Neural cell (in vitro differentiated cells): ENCODE data around the gene TSPAN31.
A peak's percentile ranks its signal among the peaks of the same experiment; 100 is the strongest.

Experiments
- EP300 ChIP-seq: fragments of 450-650 bp; conservative IDR thresholded peaks from 2 replicates; pipeline ENCODE4 v1.6.1; 2014; ENCODE audit warnings: antibody characterized with exemption, mild to moderate bottlenecking, moderate library complexity; ENCODE audit not compliant: poor library complexity, severe bottlenecking
- EZH2 ChIP-seq: fragments of 200-600, 300-800 bp; shearing (Covaris generic), sonication (generic); IDR thresholded peaks from 2 replicates; pipeline ENCODE4 v1.6.1; 2014; ENCODE audit warnings: antibody characterized with exemption, low read length, borderline replicate concordance, mild to moderate bottlenecking; ENCODE audit not compliant: insufficient read depth, poor library complexity, severe bottlenecking
- MXI1 ChIP-seq: fragments of 450-650 bp; conservative IDR thresholded peaks from 2 replicates; pipeline ENCODE4 v1.6.1; 2014; ENCODE audit warnings: antibody characterized with exemption, mild to moderate bottlenecking; ENCODE audit not compliant: poor library complexity, severe bottlenecking
- POLR2AphosphoS5 ChIP-seq: IDR thresholded peaks from 2 replicates; pipeline ENCODE4 v1.6.1; 2012
- RAD21 ChIP-seq: fragments of 450-650 bp; conservative IDR thresholded peaks from 2 replicates; pipeline ENCODE4 v1.6.1; 2014; ENCODE audit warnings: antibody characterized with exemption, mild to moderate bottlenecking, moderate library complexity
- TAF1 ChIP-seq: IDR thresholded peaks from 2 replicates; pipeline ENCODE4 v1.6.1; 2012; ENCODE audit warnings: low read depth
- TF ChIP-seq, protein P1 (sequence below): fragments of 450-650 bp; IDR thresholded peaks from 2 replicates; pipeline ENCODE4 v1.5.1; 2014; ENCODE audit warnings: antibody characterized with exemption, mild to moderate bottlenecking, moderate library complexity; ENCODE audit not compliant: poor library complexity, severe bottlenecking
- TF ChIP-seq, protein P2 (sequence below): IDR thresholded peaks from 2 replicates; pipeline ENCODE4 v1.6.1; 2012; ENCODE audit warnings: borderline replicate concordance

DNA sequence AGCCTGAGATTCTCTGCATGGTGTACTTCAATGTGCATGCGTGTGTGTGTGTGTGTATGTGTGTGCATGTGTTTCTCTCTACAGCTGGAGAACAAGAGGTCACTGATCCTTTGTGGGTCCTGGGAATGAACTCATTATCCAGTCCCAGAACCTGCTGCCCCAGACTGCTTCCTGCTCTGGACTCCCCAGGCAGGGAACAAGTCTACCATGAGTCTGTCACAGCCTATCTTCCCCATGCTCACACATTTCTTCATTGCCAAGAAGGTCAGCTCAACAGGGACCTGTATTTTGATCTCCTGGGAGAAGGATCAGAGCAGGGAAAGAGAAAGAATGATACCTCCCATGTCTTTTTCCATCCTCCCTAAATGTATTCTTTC, 3.4 kb upstream of the TSPAN31 start:
- TF ChIP-seq, protein P1, sequence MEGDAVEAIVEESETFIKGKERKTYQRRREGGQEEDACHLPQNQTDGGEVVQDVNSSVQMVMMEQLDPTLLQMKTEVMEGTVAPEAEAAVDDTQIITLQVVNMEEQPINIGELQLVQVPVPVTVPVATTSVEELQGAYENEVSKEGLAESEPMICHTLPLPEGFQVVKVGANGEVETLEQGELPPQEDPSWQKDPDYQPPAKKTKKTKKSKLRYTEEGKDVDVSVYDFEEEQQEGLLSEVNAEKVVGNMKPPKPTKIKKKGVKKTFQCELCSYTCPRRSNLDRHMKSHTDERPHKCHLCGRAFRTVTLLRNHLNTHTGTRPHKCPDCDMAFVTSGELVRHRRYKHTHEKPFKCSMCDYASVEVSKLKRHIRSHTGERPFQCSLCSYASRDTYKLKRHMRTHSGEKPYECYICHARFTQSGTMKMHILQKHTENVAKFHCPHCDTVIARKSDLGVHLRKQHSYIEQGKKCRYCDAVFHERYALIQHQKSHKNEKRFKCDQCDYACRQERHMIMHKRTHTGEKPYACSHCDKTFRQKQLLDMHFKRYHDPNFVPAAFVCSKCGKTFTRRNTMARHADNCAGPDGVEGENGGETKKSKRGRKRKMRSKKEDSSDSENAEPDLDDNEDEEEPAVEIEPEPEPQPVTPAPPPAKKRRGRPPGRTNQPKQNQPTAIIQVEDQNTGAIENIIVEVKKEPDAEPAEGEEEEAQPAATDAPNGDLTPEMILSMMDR, result no peak
- TF ChIP-seq TAF1, result no peak
- TF ChIP-seq EP300, result peak; percentile 4
- TF ChIP-seq POLR2AphosphoS5, result no peak
- no peak for TF ChIP-seq RAD21
- no peak for TF ChIP-seq EZH2
- no peak for TF ChIP-seq MXI1
- TF ChIP-seq, protein P2, sequence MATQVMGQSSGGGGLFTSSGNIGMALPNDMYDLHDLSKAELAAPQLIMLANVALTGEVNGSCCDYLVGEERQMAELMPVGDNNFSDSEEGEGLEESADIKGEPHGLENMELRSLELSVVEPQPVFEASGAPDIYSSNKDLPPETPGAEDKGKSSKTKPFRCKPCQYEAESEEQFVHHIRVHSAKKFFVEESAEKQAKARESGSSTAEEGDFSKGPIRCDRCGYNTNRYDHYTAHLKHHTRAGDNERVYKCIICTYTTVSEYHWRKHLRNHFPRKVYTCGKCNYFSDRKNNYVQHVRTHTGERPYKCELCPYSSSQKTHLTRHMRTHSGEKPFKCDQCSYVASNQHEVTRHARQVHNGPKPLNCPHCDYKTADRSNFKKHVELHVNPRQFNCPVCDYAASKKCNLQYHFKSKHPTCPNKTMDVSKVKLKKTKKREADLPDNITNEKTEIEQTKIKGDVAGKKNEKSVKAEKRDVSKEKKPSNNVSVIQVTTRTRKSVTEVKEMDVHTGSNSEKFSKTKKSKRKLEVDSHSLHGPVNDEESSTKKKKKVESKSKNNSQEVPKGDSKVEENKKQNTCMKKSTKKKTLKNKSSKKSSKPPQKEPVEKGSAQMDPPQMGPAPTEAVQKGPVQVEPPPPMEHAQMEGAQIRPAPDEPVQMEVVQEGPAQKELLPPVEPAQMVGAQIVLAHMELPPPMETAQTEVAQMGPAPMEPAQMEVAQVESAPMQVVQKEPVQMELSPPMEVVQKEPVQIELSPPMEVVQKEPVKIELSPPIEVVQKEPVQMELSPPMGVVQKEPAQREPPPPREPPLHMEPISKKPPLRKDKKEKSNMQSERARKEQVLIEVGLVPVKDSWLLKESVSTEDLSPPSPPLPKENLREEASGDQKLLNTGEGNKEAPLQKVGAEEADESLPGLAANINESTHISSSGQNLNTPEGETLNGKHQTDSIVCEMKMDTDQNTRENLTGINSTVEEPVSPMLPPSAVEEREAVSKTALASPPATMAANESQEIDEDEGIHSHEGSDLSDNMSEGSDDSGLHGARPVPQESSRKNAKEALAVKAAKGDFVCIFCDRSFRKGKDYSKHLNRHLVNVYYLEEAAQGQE, result no peak
